Keratinocyte (primary cell): ENCODE data around the gene GREB1.

ENCODE experiments used
- CTCF ChIP-seq, 3 experiments: IDR thresholded peaks in 1 of 3; conservative IDR thresholded peaks in 1 of 3; optimal IDR thresholded peaks in 1 of 3; 2 replicates in 2 of 3; 3 replicates in 1 of 3; pipeline versions ENCODE3 to v1.5.1; 2011; ENCODE audit warnings: low read length in 3 of 3, mild to moderate bottlenecking in 3 of 3, moderate library complexity in 2 of 3, control low read depth in 1 of 3, inconsistent platforms in 1 of 3; ENCODE audit not compliant: insufficient read depth in 2 of 3; ENCODE audit errors: extremely low read depth in 1 of 3
- EZH2 ChIP-seq: IDR thresholded peaks from one replicate; pipeline ENCODE4 v1.6.1; 2012; ENCODE audit warnings: inconsistent platforms, mild to moderate bottlenecking, low read length, moderate library complexity

- TF ChIP-seq CTCF (optimal IDR thresholded peaks at IDR 0.05 in 1 of 3, IDR thresholded peaks at IDR 0.05 in 1 of 3, conservative IDR thresholded peaks at IDR 0.05 in 1 of 3; ENCODE audit: extremely low read depth in 1 of 3, insufficient read depth in 2 of 3, low read length in 3 of 3) (no peak), EZH2 (no peak)
Measured at GRCh38 chr2:11540996-11541692, 7.3 kb downstream of the GREB1 start.
